IMR-90 (cell line): Measurements from ENCODE around the gene OR52J3. TPM values are rescaled to one million over a fixed set of nuclear protein-coding genes. Genes with fewer than 3 reads are reported as not detected.

Experiments used
- ATAC-seq: fragments of 200-7000 bp; cut with Tn5 transposase; 2 replicates; pipeline ENCODE4 v1.9.1; 2020; ENCODE audit warnings: low read depth, mild to moderate bottlenecking, moderate library complexity
- BruUV-seq: library from RNA; stranded (reverse); fragments of 400-500 nt; replicated peaks from 2 replicates; lab custom pipeline; 2021; lab: Mats Ljungman, UMichigan
- CTCF ChIA-PET: fragments of 300-600 bp; formaldehyde crosslinking; extraction: SDS; loops from one replicate; lab custom pipeline; 2021; ENCODE audit warnings: antibody characterized with exemption; lab: Yijun Ruan, JAX
- POLR2A ChIA-PET: fragments of 300-600 bp; sonication (Branson Sonifier 250); formaldehyde crosslinking; loops from one replicate; lab custom pipeline; 2022; ENCODE audit warnings: antibody characterized with exemption; ENCODE audit not compliant: unreplicated experiment; lab: Charles Lee
- DNase-seq: peaks from one replicate; pipeline ENCODE4 v3.0.0; 2013
- H2AFZ ChIP-seq: replicated peaks from 2 replicates; pipeline ENCODE3; 2013; ENCODE audit warnings: low read length, mild to moderate bottlenecking; ENCODE audit not compliant: poor library complexity
- H2AK5ac ChIP-seq: 2 replicates; pipeline ENCODE4 v1.6.1; 2013; ENCODE audit warnings: low read depth, low read length, inconsistent platforms
- H2AK9ac ChIP-seq: replicated peaks from 2 replicates; pipeline ENCODE3; 2013; ENCODE audit warnings: mild to moderate bottlenecking, low read depth, low read length, moderate library complexity; ENCODE audit not compliant: poor library complexity
- H2BK120ac ChIP-seq: 2 replicates; pipeline ENCODE4 v1.6.1; 2013; ENCODE audit warnings: low read depth, low read length, inconsistent platforms
- H2BK15ac ChIP-seq: 3 replicates; pipeline ENCODE4 v1.6.1; 2013; ENCODE audit warnings: low read depth, low read length, inconsistent platforms
- H2BK20ac ChIP-seq: 2 replicates; pipeline ENCODE4 v1.6.1; 2013; ENCODE audit warnings: low read depth, mild to moderate bottlenecking, inconsistent platforms, low read length, moderate library complexity
- H2BK5ac ChIP-seq: 2 replicates; pipeline ENCODE4 v1.6.1; 2013; ENCODE audit warnings: mild to moderate bottlenecking, low read depth, low read length, inconsistent platforms; ENCODE audit not compliant: poor library complexity, severe bottlenecking
- H3K14ac ChIP-seq: replicated peaks from 2 replicates; pipeline ENCODE4 v1.6.1; 2013; ENCODE audit warnings: low read depth, low read length, inconsistent platforms
- H3K18ac ChIP-seq: 2 replicates; pipeline ENCODE4 v1.6.1; 2013; ENCODE audit warnings: low read depth, low read length, control low read depth
- H3K23ac ChIP-seq: 2 replicates; pipeline ENCODE4 v1.6.1; 2013; ENCODE audit warnings: low read depth, low read length, inconsistent platforms
- H3K27ac ChIP-seq: 2 replicates; pipeline ENCODE4 v1.5.1; 2013; ENCODE audit warnings: mild to moderate bottlenecking, control low read depth, low read length; ENCODE audit not compliant: insufficient read depth
- H3K27me3 ChIP-seq: 2 replicates; pipeline ENCODE4 v1.6.1; 2013; ENCODE audit warnings: low read length; ENCODE audit not compliant: control insufficient read depth, insufficient read depth
- H3K36me3 ChIP-seq: 2 replicates; pipeline ENCODE4 v1.6.1; 2013; ENCODE audit warnings: low read length, mixed read lengths; ENCODE audit not compliant: control insufficient read depth, insufficient read depth
- H3K4ac ChIP-seq: 2 replicates; pipeline ENCODE4 v1.6.1; 2013; ENCODE audit warnings: low read depth, low read length, inconsistent platforms
- H3K4me1 ChIP-seq: 2 replicates; pipeline ENCODE4 v1.6.1; 2013; ENCODE audit warnings: low read length, mixed read lengths; ENCODE audit not compliant: control insufficient read depth, insufficient read depth
- H3K4me2 ChIP-seq: 2 replicates; pipeline ENCODE4 v1.6.1; 2013; ENCODE audit warnings: low read depth, mild to moderate bottlenecking, control low read depth, low read length, moderate library complexity
- H3K4me3 ChIP-seq: 2 replicates; pipeline ENCODE4 v1.5.1; 2013; ENCODE audit warnings: low read depth, mild to moderate bottlenecking, control low read depth, low read length, moderate library complexity; ENCODE audit not compliant: insufficient read depth
- H3K56ac ChIP-seq: 2 replicates; pipeline ENCODE4 v1.6.1; 2013; ENCODE audit warnings: low read length, inconsistent platforms; ENCODE audit not compliant: insufficient read depth; ENCODE audit errors: extremely low read depth
- H3K79me1 ChIP-seq, 2 experiments: 2 replicates each; pipeline ENCODE4 v1.6.1; 2013; ENCODE audit warnings: low read length in 2 of 2, inconsistent platforms in 1 of 2, low read depth in 1 of 2
- H3K9ac ChIP-seq: 2 replicates; pipeline ENCODE4 v1.6.1; 2013; ENCODE audit warnings: low read depth, low read length, control low read depth
- H3K9me1 ChIP-seq: 2 replicates; pipeline ENCODE4 v1.6.1; 2013; ENCODE audit warnings: low read length, inconsistent platforms; ENCODE audit not compliant: insufficient read depth
- H3K9me3 ChIP-seq: 2 replicates; pipeline ENCODE4 v1.6.1; 2013; ENCODE audit warnings: low read length; ENCODE audit not compliant: control insufficient read depth, insufficient read depth
- H4K20me1 ChIP-seq: 2 replicates; pipeline ENCODE4 v1.6.1; 2013; ENCODE audit warnings: low read length, inconsistent platforms; ENCODE audit not compliant: insufficient read depth
- H4K5ac ChIP-seq: 2 replicates; pipeline ENCODE4 v1.6.1; 2013; ENCODE audit warnings: mild to moderate bottlenecking, low read depth, low read length, control low read depth
- H4K8ac ChIP-seq, 2 experiments: 2 replicates each; pipeline ENCODE4 v1.6.1; 2013; ENCODE audit warnings: low read depth in 2 of 2, low read length in 2 of 2, control low read depth in 1 of 2, inconsistent platforms in 1 of 2
- H4K91ac ChIP-seq: 2 replicates; pipeline ENCODE4 v1.6.1; 2013; ENCODE audit warnings: low read depth, low read length, inconsistent platforms; ENCODE audit not compliant: insufficient read depth
- CHD1 ChIP-seq: IDR thresholded peaks from 2 replicates; pipeline ENCODE4 v1.6.1; 2012; ENCODE audit warnings: low read depth, low read length, improper control_type of control experiment
- MAFK ChIP-seq: IDR thresholded peaks from 2 replicates; pipeline ENCODE4 v1.6.1; 2012; ENCODE audit warnings: low read depth, low read length, improper control_type of control experiment
- MAZ ChIP-seq: IDR thresholded peaks from 2 replicates; pipeline ENCODE4 v1.6.1; 2012; ENCODE audit warnings: low read depth, mild to moderate bottlenecking, low read length, improper control_type of control experiment, moderate library complexity, borderline replicate concordance
- NFE2L2 ChIP-seq: fragments of 150-350 bp; IDR thresholded peaks from 2 replicates; pipeline ENCODE4 v1.6.1; 2016; ENCODE audit warnings: low read depth, mild to moderate bottlenecking, low read length
- RAD21 ChIP-seq: IDR thresholded peaks from 2 replicates; pipeline ENCODE4 v1.6.1; 2012; ENCODE audit warnings: low read length, improper control_type of control experiment
- SMC3 ChIP-seq: fragments of 150-350 bp; IDR thresholded peaks from 2 replicates; pipeline ENCODE4 v1.6.1; 2016; ENCODE audit warnings: low read depth, mild to moderate bottlenecking, antibody characterized with exemption, low read length, moderate library complexity
- dilution Hi-C: fragments of 300-500 bp; cut with HindIII; formaldehyde crosslinking; loops from one replicate; pipeline ENCODE4 v1.14.3; 2018; ENCODE audit warnings: low sequenced_read_pairs; ENCODE audit not compliant: unreplicated experiment
- in situ Hi-C: fragments of 300-500 bp; cut with MboI; formaldehyde crosslinking; loops from 3 replicates; pipeline ENCODE4 v1.14.3; 2019; ENCODE audit warnings: low sequenced_read_pairs, inconsistent platforms, mixed read lengths
- intact Hi-C: fragments of 100-400 bp; cut with micrococcal nuclease; formaldehyde crosslinking; loops from 2 replicates; pipeline ENCODE4 v1.10.0; 2022
- polyA plus RNA-seq, 3 experiments: library from polyadenylated mRNA; depleted of rRNA; stranded (reverse); fragments of >200 nt; gene quantifications; 2 replicates each; pipeline ENCODE4 v1.2.3, GENCODE V29; 2012; ENCODE audit warnings: low replicate concordance in 1 of 3
- total RNA-seq: library from RNA; depleted of rRNA; stranded (reverse); fragments of >200 nt; gene quantifications from 2 replicates; pipeline ENCODE4 v1.2.3, GENCODE V29; 2012
- TF ChIP-seq, protein P1 (sequence below): fragments of 150-350 bp; IDR thresholded peaks from 2 replicates; pipeline ENCODE4 v1.6.1; 2017; ENCODE audit warnings: mild to moderate bottlenecking, antibody characterized with exemption, low read length, low read depth
- TF ChIP-seq, protein P2 (sequence below): conservative IDR thresholded peaks from 2 replicates; pipeline ENCODE4 v1.5.1; 2012; ENCODE audit warnings: mild to moderate bottlenecking, low read depth, low read length, improper control_type of control experiment

The OR52J3 gene
- total and polyA plus RNA-seq, 2 of the 4 experiments (the other 2 are of a cell fraction), result not detected

DNA sequence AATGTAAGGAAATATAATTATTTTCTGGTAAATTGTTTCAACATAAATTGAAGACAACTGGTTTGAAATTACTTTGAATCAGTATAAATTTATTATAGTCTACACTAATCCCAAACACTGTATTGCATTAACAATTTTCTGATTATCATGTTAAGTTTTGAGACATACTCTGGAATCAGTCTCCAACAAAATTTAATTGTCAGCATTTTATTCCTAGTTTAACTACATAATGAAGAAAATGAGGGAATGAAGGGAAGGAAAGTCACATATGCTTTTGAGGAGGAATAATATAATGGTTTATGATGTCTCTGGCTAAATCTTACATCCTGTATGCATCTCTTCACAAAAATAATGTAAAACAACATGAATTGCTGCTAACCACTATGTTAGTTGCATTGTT, 37.3 kb downstream of the OR52J3 start:
- ATAC-seq (no peak), DNase-seq (no peak)
- H3K14ac ChIP-seq, result no peak overlapping the region
- no peak overlapping the region for H3K4me3 ChIP-seq
- H3K36me3 ChIP-seq, result no peaks in the 10 kb centered on the region
- no peak overlapping the region for H3K18ac ChIP-seq
- in situ Hi-C loops, result no loop called here
- no peak overlapping the region for H2BK120ac ChIP-seq
- H3K56ac ChIP-seq, result no peak overlapping the region
- H2BK20ac ChIP-seq, result no peak overlapping the region
- H3K9me3 ChIP-seq, result no peaks in the 10 kb centered on the region
- H2AFZ ChIP-seq, result no peak overlapping the region
- H3K9ac ChIP-seq, result no peak overlapping the region
- no peak overlapping the region for H4K8ac ChIP-seq
- H3K27ac ChIP-seq, result no peak overlapping the region
- intact Hi-C loops, result no loop called here
- H4K20me1 ChIP-seq, result no peaks in the 10 kb centered on the region
- no peak overlapping the region for H2BK15ac ChIP-seq
- no peak overlapping the region for H4K91ac ChIP-seq
- H3K4me1 ChIP-seq, result no peaks in the 10 kb centered on the region
- H2AK9ac ChIP-seq, result no peak overlapping the region
- no peaks in the 10 kb centered on the region for H3K9me1 ChIP-seq
- H3K27me3 ChIP-seq, result no peaks in the 10 kb centered on the region
- H2AK5ac ChIP-seq, result no peak overlapping the region
- no peak overlapping the region for H3K23ac ChIP-seq
- ChIA-PET POLR2A (no interaction called here), CTCF (no interaction called here)
- dilution Hi-C loops, result no loop called here
- no peak overlapping the region for H2BK5ac ChIP-seq
- H4K5ac ChIP-seq, result no peak overlapping the region
- no peak overlapping the region for H3K4ac ChIP-seq
- TF ChIP-seq MAFK, result peak; percentile 52
- TF ChIP-seq, protein P1, sequence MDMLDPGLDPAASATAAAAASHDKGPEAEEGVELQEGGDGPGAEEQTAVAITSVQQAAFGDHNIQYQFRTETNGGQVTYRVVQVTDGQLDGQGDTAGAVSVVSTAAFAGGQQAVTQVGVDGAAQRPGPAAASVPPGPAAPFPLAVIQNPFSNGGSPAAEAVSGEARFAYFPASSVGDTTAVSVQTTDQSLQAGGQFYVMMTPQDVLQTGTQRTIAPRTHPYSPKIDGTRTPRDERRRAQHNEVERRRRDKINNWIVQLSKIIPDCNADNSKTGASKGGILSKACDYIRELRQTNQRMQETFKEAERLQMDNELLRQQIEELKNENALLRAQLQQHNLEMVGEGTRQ, result no peak
- no peak for TF ChIP-seq SMC3
- TF ChIP-seq MAZ, result no peak
- TF ChIP-seq, protein P2, sequence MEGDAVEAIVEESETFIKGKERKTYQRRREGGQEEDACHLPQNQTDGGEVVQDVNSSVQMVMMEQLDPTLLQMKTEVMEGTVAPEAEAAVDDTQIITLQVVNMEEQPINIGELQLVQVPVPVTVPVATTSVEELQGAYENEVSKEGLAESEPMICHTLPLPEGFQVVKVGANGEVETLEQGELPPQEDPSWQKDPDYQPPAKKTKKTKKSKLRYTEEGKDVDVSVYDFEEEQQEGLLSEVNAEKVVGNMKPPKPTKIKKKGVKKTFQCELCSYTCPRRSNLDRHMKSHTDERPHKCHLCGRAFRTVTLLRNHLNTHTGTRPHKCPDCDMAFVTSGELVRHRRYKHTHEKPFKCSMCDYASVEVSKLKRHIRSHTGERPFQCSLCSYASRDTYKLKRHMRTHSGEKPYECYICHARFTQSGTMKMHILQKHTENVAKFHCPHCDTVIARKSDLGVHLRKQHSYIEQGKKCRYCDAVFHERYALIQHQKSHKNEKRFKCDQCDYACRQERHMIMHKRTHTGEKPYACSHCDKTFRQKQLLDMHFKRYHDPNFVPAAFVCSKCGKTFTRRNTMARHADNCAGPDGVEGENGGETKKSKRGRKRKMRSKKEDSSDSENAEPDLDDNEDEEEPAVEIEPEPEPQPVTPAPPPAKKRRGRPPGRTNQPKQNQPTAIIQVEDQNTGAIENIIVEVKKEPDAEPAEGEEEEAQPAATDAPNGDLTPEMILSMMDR, result no peak
- no peak for TF ChIP-seq NFE2L2
- TF ChIP-seq RAD21, result no peak
- TF ChIP-seq CHD1, result no peak
- no TSS peak for BruUV-seq
- no peak overlapping the region for H3K4me2 ChIP-seq
- H3K79me1 ChIP-seq, result no peaks in the 10 kb centered on the region
